Inflammatory macrophage (primary cell): ENCODE measurements around the gene COPS4.
A peak's percentile ranks its signal among the peaks of the same experiment; 100 is the strongest.
"Not testable (repeated sequence)": the region's sequence is repeated elsewhere in the genome, so short reads cannot be mapped to it uniquely, and the experiment has no call there.

ENCODE experiments used
- DNase-seq, 2 donors: peaks; one replicate each; pipeline ENCODE4 v3.0.0-alpha.2; 2020 to 2022

Gene COPS4

DNA sequence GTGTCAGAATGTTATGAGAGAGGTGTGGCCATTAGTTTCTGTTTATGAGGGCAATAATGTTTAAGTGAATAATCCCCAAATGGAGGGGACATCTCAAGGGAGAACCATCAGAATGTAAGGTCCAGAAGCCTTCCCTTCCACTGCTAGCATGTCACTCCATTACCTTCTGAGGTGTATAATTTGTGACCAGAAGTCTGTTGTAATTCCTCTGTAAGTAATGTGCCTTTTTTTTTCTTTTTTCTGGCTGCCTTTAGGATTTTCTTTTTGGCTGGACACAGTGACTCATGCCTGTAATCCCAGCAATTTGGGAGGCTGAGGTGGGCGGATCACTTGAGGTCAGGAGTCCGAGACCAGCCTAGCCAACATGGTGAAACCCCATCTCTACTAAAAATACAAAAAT, 10.8 kb upstream of the COPS4 start:
- DNase-seq, result no peak

DNA sequence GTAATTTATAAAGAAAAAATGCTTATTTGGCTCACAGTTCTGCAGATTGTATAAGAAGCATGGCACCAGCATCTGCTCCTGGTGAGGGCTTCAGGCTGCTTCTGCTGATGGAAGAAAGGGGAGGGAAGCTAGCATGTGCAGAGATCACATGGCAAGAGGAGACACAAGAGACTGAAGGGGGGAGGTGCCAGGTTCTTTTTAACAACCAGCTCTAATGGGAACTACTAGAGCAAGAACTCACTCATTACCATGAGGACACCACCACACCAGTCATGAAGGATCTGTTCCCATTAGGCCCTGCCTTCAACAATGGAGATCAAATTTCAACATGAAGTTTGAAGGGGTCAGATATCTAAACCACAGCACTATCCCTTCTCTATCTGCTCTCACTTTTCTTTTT, 9.4 kb upstream of the COPS4 start:
- peak in 1 of 2 donors; percentile 34 for DNase-seq

DNA sequence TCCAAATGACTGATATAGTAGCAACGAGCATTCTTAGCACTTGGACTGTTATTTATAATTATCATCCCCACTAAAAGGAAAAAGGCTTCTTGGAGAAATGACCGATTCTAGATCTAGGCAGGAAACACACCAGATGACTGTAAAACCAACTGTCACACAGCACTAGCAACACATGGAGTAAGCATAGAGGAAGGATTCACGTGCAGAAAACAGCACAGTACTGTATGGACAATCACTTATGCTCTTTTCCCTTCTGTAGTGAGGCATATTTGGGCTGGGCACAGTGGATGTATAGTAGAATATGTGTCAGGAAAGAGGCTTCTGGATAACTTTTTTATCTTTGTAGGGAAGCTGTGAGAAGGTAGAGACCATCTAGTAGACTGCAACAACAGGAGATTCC, 6.0 kb upstream of the COPS4 start:
- no peak for DNase-seq

DNA sequence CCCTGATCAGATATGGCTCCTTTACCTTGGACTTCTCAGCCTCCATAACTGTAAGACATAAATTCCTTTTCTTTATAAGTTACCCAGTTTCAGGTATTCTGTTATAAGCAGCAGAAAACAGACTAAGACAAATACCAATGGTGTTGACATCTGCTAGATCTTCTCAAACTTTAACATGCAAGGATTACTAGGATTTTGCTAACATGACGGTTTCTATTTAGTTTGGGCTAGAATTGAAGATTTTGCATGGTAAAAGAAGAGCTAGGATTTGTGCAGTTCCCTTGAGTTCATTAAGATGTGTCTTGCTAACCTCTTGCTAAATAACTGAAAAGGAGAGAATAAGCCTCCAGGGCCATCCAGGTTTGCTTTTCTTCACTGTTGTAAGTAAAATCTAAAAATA, 5.3 kb upstream of the COPS4 start:
- no peak for DNase-seq

DNA sequence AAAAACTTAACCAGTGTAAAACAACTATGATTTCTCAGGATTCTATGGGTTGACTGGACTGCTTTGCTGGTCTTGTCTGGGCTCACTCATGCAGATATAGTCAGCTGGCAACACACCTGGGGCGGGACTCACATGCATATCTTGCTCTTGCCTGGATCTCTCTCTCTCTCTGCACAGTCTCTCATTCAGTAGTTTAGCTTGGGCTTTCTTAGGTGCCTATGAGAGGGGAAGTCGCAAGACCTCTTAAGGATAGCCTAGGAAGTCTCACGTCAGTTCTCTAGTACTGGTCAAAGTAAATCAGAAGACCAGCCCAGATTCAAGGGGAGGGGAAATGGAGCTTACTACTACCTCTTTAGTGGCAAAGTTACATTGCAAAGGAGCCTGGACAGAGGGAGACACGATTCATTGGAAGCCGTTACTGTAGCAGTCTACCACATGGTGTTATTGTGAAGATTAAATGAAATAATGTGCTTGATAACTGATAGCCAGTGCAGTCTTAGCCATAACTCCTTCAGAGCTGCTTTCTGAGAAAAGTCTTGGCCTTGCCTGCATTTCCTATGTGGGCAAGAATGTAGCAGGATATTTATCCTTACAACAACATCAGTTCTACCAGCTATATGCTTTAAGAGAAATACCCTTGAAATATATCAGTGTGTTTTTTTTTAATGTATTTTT, 2.1 kb downstream of the COPS4 start:
- peak; percentile 14 to 18 for DNase-seq

DNA sequence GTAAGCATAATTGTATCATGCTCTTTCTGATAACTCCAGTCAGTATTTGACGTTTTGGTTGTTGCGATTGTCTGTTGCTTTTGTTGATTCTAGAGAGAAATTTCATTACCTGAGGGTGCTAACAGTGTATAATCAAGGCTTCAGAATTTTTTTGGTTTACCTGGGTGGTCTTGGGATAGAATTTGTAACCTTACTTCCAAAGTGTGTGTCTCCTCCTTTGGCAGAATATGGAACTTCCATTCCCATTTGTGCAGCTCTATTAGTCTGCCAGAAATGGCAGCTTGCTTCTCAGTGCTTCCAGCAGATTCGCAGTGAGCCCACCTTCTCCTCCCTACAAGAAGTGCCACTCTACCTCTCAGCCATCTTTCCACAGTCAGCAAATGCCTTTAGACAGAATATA, 5.3 kb downstream of the COPS4 start:
- DNase-seq, result no peak

DNA sequence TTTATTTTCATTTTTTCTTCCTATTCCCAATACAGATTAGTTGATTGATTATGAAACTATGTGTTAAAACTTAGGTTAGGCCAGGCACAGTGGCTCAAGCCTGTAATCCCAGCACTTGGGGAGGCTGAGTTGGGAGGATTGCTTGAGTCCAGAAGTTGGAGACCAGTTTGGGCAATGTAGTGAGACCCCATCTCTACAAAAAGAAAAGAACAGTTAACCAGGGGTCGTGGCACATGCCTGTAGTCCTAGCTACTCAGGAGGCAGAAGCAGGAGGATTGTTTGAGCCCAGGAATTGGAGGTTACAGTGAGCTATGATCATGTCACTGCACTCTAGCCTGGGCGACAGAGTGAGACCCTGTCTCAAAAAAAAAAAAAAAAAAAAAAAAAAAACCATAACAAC, 8.2 kb downstream of the COPS4 start:
- DNase-seq, result not testable (repeated sequence)

DNA sequence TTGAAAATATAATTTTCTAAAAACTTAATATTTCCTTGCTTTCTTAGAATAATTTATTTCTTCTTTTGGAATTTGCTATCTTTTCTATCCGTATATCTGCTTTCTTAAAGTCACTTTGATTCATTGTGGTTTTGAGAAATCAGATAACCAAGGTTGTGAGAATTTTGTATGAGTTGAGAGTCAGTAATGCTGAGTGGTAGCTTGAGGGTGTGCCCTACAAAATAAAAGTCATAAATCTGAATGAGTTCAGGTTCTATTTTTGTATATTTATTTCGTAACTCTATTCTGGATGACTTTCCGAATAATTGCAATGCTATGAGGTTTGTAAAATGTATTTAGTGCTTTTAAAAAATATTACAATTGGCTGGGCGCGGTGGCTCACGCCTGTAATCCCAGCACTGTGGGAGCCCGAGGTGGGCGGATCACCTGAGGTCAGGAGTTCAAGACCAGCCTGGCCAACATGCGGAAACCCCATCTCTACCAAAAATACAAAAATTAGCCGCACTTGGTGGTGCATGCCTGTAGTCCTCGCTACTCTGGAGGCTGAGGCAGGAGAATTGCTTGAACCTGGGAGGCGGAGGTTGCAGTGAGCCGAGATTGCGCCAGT, 8.9 kb downstream of the COPS4 start:
- peak in 1 of 2 donors; percentile 43 for DNase-seq

DNA sequence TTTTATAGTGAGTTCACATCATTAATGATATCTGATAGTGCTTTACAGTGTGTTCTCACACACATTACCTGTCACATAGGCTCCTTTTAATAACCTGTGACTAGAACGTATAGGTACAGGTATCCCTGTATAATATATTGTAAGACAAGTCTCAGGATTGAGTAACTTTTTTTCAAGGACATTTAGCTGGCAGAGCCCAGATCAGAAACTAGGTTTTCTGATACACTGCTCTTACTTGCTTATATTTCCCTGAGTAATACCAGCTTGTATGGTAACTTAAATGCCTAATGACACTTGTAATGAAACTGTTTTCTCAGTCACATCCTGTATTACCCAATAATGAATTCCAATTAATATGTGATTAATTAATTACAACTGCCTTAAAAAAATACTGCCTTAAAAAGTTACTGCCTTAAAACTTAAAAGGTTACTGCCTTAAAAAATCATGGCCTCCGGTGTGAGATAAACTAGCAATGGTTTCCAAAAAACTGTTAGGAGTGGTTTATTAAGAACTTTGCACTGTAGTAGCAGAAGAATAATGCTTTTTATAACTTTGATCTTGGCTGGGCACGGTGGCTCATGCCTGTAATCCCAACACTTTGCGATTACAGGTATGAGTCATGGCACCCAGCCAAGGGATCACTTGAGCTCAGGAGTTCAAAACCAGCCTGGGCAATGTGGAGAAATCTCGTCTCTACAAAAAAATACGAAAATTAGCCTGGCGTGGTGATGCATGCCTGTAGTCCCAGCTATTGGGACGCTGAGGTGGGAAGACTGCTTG, 11.9 kb downstream of the COPS4 start:
- no peak for DNase-seq

DNA sequence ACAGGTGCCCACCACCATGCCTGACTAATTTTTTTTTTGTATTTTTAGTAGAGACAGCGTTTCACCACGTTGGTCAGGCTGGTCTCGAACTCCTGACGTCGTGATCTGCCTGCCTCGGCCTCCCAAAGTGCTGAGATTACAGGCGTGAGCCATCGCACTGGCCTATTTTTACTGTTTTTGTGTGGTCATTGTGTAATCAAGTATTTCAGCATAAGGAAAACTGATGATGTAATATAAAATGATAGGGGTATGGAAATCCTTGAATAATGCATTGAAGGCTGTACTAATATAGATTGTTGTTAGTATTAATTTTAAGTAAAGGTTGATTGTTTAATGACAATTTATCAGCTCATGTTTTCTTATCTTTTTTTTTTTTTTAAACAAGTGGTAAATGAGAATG, 13.8 kb downstream of the COPS4 start:
- DNase-seq, result not testable (repeated sequence)

DNA sequence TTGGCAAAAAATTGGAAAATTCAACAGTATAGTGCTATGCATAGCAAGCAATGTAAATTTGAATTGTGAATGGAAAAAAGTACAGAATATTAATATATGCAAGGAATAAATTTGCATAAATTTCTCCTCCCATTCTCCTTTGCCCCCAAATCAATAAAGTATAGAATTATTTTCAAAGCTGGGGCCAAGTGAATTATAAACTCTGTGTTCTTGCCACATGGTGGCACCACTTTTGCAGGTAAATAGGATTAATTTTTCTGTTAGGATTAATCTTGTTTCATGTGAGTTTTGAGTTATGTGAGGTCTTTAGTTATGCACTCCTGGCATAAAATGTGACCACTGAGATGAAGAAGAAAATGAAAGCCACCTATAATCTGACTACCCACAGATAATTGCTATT, 19.9 kb downstream of the COPS4 start:
- DNase-seq, result no peak

DNA sequence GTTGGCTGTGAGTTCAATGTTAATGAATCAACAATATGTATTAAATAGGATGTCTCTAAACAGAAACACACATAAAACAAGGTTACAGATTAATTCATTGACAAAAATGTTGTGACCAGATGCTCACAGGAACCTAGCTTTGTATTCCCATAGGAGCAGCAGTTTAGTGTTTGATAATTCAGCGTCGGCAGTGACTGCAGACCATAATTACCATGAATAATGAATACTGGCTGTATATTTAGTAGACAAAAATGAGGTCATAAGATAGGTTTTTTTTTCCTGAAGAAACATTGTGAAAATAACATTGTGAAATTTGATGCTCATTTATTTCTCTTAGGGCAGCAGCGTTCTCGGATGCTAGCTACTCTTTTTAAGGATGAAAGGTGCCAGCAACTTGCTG, 27.8 kb downstream of the COPS4 start:
- no peak for DNase-seq

DNA sequence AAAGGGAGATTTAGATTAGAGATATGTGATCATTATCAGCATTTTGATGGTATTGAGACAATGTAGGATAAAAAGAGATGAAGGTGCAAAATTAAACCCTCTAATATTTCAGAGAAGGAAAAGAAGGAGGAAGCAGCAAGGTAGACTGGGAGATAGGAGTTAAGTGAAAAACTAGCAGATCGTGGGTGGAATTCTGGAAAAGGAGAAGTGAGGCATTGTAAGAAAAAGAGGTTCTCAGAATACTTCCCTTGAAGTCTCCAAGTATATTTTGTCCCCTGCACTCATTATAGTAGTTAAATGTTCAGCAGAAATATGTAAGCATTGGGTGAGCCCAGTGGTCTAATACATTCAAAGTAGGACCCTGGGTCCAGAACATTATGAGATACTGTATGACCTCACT, 30.3 kb downstream of the COPS4 start:
- peak; percentile 38 to 52 for DNase-seq

DNA sequence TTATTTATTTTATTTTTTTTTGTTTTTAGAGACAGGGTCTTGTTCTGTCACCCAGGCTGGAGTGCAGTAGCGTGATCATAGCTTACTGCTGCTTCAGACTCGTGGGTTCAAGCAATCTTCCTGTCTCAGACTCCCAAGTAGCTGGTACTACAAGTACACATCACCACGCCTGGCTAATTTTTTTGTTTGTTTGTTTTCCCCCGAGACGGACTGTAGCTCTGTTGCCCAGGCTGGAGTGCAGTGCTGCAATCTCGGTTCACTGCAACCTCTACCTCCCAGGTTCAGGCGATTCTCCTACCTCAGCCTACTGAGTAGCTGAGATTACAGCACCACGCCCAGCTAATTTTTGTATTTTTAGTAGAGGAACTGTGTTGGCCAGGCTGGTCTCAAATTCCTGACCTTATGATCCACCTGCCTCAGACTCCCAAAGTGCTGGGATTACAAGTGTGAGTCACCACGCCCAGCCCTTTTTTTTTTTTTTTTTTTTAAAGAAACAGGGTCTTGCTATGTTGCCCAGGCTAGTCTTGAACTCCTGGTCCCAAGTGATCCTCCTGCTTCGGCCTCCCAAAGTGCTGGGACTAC, 32.2 kb downstream of the COPS4 start:
- DNase-seq, result no peak

DNA sequence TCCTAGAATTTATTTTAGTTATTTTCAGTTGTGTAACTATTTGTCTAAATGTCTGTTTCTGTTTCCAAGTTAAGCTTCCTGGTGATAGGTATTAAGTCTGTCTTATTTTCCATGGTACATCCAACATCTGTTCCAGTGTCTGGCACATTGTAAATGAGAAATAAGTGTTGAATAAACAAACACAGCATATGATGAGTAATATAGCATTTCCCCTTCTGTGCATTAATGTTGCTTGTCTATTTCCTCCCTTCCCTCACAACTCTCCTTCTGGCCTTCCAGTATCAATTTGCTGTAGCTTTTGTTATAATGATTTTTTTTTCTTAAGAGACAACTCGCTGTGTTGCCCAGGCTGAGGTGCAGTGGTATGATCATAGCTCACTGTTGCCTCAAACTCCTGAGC, 36.1 kb downstream of the COPS4 start:
- DNase-seq, result no peak

DNA sequence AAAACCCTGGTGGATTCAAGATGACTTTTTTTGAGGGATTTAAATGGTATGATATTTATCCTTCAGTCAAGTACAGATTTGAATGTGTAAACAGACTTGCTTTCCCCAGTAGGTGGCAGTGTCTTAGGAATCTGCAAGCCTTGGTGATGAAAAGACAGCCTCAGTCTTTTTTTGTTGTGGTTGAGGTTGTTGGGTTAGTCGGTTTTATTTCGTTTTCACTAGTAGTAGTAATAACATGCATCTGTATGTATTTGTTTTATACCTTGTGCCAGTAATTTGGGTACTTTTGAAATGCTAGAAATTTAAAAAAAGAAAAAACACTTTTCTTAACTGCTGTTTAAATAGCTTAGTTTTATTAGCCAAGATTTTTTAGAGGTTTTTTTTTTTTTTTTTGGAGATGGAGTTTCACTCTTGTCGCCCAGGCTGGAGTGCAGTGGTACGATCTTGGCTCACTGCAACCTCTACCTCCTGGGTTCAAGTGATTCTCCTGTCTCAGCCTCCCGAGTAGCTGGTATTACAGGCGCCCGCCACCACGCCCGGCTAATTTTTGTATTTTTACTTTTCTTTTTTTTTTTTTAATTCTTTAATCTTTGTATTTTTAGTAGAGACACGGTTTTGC, 39.2 kb downstream of the COPS4 start:
- DNase-seq, result peak; percentile 75 to 76

DNA sequence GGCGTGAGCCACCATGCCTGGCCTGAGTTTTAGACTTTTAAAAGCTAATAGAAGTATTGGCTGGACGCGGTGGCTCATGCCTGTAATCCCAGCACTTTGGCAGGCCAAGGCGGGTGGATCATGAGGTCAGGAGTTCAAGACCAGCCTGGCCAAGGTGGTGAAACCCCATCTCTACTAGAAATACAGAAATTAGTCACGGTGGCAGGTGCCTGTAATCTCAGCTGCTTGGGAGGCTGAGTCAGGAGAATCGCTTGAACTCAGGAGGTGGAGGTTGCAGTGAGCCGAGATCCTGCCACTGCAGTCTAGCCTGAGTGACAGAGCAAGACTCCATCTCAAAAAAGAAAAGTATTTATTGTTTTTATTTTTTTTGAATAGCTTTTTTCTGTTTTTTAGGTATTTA, 39.8 kb downstream of the COPS4 start:
- not testable (repeated sequence) for DNase-seq

DNA sequence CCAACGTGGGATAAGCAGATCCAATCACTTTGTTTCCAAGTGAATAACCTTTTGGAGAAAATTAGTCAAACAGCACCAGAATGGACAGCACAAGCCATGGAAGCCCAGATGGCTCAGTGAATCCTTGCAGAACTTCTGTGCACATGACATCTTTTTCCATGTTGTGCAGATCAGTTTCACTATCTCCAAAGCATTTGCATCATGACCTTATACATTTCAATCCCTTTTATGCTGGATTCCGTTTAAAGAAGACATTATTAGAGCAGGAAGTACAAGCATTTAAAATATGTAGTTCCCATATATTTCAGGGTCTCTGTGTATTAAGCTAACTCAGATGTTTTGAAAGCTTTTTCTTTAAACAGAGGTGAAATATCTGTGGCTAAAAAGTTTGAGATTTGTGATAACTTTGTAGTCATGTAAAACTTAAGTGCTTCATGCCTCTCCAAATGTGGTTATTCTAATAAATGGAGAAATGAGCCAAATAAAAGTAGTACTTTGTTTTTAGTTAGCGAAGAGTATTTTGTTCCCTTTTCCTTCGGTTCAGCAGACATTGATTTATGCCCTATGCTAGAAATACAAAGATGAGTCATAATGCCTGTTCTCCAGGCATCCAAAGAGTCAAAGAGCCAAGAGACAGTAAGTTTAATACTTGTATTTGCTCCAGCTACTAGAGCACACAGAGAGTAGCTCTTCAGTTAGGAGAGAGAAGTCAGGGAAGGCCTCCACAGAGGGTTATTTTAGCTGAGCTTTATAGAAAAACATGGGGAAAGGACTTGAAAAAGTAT, 40.5 kb downstream of the COPS4 start:
- peak; percentile 9 to 47 for DNase-seq

DNA sequence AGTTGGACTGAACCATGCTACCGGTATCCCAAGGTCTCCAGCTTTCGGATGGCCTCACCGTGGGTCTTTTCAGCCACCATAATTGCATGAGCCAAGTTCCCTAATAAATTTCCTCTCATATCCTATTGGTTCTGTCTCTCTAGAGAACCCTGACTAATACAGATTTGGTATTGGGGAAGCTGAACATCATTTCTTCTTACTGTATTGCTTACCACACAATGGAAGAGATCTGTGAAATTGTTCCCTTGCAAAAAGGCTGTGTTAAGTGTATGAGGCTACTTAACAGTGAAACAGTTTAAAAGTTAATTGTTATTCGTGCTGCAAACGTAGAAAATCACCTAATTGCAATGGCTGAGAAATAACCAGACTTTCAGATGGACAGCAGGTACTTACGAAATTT, 45.6 kb downstream of the COPS4 start:
- DNase-seq, result peak; percentile 27 to 57

DNA sequence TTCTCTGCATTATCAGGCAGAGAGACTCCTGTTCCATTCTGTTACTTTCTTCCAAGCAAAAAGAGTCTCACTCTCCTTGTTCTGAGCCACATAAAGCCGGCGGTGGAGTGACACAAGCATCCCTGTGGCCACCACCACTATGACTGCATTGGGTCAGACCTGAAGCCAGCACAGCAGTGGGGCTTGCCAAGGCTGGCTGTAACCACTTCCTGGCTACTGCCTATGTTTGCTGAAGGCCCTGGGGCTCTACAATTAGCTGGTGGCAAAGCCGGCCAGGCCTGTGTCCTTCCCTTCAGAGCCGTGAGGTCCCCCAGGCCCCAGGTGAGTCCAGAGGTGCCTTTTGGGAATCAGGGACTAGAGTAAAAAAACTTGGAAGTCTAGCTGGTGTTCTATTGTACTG, 47.8 kb downstream of the COPS4 start:
- DNase-seq, result no peak

DNA sequence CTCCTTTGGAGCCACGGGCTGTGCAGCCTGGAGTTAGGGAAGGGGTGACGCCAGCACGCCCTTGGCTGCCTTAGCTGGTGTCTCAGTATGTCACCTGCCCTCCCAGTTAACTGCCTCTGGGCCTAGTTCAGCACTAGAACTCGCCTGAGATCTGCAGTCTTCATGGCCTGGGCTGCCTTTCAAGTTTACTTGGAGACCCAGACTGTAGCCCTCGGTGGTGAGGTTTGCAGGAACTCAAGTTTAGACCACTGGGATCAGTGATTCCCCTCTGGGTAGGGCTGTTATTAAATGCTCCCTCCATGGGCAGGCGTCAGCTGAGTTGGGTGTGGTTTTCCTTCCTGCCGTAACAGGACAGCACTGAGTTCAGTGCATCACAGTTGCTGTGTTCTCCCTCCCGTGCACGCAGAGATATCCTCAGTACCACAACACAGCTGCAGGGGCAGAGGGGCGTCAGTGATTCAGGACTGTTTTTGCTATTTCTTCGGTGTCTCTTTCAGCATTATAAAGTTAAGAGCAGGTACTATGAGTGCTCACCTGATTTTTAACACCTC, 49.0 kb downstream of the COPS4 start:
- peak; percentile 57 to 61 for DNase-seq

DNA sequence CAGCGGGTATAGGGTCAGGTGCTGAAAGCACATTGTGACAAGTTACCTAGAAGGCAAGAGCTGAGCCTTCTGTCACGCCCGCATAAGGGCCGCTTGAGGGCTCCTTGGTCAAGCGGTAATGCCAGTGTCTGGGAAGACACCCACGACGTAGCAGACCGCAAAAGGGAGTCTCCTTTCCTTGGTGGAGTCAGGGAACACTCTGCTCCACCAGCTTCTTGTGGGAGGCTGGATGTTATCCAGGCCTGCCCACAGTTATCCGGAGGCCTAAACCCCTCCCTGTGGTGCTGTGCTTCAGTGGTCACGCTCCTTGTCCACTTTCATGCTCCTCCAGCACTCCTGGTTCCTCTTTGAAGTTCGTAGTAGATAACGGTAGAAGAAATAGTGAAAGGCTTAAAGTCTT, 50.0 kb downstream of the COPS4 start:
- DNase-seq, result peak; percentile 33 to 54
